GM12801 (cell line): Measurements from ENCODE around the gene RAC3.

Source experiments
- TF ChIP-seq, protein P1 (sequence below): IDR thresholded peaks from one replicate; pipeline ENCODE4 v1.5.1; 2011; ENCODE audit warnings: control low read depth; ENCODE audit not compliant: insufficient read length; ENCODE audit errors: extremely low read depth

RAC3 gene

DNA sequence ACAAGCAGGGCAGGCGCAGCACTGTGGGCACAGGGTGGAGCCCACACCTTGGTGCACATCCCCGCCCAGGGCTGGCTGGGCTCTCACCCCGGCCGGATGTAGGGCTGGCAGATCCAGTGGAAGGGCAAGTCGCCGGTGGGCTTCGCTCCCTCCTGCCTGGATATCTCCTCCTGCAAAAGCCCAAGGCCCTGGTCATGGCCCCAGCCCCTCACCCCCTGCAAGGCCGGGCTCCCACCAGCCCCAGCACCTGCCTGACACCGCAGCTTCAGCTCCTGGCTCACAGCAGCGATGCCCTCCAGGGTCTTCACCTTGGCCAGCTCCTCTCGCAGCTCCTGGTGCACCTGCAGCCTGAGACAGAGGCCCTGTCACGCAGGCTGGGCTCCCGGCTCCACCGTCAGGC is 29.1 kb downstream of the RAC3 start:
- TF ChIP-seq, protein P1, sequence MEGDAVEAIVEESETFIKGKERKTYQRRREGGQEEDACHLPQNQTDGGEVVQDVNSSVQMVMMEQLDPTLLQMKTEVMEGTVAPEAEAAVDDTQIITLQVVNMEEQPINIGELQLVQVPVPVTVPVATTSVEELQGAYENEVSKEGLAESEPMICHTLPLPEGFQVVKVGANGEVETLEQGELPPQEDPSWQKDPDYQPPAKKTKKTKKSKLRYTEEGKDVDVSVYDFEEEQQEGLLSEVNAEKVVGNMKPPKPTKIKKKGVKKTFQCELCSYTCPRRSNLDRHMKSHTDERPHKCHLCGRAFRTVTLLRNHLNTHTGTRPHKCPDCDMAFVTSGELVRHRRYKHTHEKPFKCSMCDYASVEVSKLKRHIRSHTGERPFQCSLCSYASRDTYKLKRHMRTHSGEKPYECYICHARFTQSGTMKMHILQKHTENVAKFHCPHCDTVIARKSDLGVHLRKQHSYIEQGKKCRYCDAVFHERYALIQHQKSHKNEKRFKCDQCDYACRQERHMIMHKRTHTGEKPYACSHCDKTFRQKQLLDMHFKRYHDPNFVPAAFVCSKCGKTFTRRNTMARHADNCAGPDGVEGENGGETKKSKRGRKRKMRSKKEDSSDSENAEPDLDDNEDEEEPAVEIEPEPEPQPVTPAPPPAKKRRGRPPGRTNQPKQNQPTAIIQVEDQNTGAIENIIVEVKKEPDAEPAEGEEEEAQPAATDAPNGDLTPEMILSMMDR: no peak

DNA sequence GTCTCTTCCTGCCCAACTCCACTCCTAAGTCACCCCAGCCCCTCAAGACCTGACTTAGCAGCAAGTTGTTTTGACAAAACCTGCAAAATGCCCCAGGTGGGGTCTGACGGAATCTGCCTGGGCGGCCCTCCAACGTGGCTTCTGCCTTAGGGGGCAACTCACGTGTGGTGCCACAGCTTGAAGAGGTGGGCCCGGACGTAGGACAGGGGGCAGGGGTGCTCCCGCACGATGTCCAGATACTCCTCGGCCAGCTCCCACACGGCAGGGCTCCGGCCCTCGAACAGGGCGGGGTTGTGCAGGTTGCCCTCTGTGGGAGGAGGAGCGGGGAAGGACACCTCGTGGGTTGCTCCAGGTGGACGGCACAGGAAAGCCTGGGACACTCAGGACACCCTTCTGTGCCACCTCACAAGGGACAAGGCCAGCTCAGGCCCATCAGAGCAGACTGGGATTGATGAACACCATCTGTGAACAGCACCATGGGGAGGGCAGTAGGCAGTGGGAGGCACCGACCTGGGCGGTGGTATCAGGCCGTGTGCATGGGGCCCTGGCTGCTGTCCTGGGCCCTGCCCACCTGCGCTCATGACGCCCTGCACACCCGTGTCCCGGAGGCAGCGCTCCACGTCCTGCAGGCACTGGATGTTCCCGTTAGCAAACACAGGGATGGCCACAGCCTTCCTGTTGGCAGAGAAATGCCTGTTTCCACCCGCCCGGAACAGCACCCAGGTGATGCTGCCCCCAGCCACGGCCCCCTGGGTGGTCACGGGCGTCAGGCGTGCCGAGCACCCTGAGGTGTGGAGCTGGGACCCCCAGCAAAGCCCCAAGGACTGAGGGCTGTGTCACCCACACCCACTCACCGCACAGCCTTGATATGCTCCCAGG is 29.8 kb downstream of the RAC3 start:
- TF ChIP-seq, protein P1: no peak

DNA sequence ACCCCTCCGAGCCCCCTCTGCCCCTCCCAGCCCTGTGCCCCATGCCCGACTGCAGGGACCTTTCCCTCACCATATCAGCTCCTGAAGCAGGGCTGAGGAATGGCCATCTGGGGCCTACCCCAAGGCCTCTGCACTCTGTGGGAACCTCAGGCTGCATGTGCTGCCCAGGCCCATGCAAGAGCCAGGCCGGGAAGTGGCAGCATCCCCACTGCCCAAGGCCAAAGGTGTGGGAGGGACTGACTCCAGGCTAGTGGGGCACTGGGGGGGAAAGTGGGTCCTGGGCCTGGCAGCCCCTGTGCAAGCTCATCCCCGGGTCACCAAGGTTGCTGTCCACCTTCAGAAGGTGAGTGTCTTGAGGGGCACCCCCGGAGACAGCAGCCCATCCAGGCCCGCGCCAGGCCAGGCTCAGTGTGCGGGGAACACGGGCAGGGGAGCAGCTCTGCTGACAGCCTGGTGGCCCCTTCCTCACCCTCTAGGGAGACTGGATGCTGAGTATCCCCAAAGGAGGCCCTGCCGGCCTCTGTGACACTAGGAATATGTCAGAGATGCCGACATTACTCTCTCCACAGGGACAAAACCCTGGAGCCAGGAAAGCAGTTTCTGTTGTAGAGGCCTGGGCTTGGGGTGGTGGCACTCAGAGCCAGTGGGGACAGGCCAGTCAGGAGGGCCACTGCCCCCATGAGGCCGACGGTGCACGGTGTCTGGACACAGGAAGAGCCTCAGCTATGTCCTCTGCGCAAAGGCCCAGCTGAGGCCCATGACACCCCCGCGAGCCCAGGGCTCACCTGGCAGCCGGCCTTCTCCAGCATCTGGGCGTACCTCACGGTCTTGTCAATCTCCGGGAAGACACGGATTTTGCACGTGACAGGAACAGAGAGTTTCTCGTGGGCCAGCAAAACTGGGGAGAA is 30.9 kb downstream of the RAC3 start:
- TF ChIP-seq, protein P1: no peak

DNA sequence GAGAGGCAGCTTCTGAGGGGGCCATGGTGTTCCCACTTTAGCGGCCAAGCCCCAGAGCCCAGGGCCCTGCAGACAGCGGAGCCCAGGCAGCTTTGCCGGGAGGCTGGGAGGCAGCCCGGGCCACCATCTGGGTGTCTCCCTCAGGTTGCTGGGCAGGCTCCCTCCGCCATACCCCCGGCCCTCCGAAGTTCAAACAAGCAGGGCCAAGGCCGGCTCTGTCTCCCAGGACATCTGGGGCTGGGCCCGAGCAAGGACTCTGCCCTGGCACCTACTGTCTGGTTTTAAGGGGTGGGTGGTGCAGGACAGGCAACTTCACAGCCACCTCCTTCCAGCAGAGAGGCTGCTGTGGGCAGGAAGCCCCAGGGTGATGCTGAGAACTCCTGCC is 31.5 kb downstream of the RAC3 start:
- TF ChIP-seq, protein P1: no peak

DNA sequence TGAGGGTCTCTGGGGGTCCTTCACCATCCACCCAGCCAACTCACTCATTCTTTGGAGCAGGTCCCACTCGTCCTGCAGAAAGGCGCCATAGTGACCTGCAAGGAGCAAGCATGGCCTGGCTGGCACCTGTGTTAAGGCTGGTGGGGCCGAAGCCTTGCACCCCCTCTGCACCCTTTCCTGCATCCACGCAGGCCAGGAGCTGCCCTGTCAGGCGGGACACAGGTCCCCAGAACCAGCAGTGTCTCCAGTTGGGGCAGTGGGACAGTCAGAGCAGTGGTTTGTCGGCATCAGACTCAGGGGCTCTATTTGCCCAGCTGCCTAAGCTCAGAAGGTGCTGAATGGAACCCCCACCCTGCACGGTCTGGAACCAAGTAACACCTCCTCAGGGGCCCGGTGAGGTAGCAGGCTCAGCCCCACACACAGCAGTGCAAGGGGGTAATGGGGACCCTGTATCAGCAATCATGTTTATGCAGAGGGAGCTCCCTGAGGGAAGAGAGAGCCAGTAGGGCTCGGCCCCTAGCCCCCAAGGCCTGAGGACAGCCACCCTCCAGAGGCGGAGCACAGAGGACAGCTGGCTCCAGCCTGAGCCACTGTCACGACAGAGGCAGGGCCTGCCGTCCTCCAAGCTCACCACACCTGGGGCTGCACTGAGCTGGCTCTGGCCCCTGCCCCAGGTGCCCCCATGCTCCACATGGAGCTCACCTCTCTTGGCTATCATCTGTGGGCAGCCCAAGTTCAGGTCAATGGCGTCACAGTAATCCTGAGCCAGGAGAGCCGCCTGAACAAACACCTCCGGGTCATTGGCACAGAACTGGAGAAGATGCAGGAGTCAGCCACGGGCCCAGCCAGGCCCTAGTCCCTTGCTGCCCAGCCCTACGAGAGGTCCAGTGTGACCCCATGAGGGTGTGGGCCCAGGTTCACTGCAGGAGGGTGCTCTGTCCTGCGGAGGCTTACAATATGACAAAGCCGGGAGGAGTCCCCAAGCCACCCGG is 32.2 kb downstream of the RAC3 start:
- TF ChIP-seq, protein P1: no peak

DNA sequence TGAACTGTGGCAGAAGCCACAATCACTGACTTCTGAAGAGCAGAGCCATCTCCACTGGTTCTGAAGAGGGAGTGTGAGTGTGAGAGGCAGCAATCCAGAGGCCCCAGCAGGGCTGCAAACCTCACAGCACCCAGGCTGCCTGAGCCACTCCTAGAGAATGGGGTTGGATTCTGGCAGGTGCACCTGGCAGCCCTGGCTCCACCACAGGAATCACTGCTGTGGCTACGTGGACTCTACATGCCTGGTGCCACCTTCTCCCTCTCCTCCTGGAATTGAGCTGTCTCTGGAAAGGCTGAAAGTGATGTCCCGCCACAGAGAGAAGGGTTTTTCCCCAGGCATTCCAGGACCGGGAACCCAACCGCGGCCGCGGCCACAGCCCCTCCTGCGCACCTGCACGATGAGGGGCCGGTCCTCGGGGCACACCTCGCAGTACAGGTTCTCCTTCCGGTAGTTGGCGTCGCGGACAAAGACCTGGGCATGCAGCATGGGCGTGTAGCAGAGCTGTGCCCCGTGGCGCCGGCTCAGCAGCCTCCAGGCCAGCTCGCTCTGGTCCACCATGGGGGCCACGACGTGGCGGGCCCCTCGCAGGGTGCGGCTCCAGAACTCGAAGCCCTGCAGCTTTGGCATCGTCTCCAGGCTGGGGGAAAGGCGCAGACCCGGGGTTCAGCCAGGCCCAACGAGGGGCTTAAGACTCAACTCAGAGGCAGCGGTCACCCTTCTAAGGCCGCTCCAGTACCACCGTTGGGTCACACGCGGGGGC is 33.1 kb downstream of the RAC3 start:
- TF ChIP-seq, protein P1: no peak
